GM18498 (cell line): ENCODE measurements around the gene VCL.
"Not testable (repeated sequence)": the region's sequence is repeated elsewhere in the genome, so short reads cannot be mapped to it uniquely, and the experiment has no call there.

Experiments used
- ATAC-seq: cut with Tn5 transposase; IDR thresholded peaks from one replicate; pipeline ENCODE4 v1.9.1; 2021; ENCODE audit warnings: mild to moderate bottlenecking, moderate library complexity; ENCODE audit not compliant: unreplicated experiment

The VCL gene

DNA sequence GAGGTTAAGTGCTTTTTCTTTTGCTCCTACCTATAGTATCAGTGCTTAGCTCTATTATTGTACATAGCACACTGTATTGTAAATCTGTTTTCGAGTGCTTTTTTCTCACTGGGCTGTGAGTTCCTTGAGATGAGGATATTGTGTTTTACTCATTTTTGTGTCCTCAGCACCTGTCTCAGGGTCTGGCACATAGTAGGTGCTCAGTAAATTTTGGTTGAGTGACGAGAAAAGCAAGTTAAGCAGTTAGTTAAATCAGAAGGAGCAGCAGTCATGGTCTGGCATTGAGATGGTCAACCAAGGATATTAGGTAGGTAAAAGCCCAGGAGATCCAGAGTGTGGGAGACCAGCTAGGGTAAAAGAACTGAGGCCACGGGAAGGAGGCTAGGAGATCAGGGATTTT, 101.5 kb downstream of the VCL start:
- no peak for ATAC-seq

DNA sequence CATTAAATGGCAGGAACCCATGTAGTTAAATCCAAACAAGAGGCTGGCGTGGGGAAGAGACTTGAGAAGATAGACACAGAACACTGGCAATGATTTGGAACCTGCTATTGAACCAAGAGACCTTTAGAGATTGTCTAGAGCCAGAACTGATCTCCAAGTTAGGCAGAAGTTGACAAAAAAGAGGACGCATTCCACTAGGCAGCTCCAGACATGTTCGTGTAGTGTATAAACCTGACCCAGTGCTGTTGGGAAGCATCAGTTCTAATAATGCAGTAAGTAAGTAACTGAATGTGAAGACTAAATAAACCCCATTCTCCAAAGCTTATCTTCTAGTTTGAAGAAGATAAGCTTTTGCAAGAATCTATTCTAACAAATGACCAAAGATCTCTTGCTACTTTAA, 101.9 kb downstream of the VCL start:
- ATAC-seq, result no peak

DNA sequence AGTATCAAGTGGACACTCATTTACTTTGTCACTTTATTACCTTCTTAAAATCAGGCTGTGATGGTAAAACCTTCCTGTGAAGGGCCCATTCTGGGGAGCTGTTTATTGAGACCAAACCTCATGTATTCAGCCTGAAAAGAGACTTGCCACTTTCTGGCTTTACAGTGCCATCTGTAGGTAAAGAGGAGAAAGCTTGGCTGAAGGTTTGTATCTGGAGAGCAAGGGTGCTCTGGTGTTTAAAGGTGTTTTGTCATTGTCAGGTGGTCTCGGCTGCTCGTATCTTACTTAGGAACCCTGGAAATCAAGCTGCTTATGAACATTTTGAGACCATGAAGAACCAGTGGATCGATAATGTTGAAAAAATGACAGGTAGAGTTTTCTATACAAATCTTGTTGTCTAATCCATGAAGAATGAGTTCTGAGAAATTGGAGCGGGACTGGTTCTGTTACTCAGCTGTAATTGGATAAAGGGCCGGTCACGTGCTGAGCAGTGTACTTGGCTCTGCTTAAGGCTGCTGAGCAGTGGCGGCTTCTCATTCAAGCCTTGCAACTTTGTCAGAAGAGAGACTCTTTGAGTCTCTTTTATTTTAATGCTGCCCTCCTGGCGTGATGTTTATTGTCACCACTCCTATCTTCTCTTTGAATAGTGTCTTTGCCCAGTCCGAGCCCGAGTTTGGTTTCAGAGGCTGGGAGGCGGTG, 105.8 kb downstream of the VCL start:
- ATAC-seq, result no peak

DNA sequence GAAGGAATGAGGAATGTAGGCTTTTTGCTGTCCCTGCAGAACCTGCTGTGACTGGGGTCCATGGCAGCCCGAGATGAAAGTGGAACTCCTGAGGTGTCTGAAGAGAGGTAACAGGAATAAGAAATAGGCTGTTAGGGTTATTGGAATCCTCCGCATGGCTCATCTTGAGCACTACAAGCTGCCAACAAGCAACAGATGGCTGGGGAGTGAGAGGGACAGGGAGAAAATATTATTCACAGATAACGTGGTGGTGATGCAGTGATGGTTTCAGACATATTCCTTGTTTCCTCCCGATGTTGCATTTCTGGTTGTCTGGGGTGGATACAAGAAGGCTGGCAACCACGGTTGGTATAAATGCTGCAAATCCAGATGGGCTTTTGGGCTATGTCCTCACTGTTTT, 106.6 kb downstream of the VCL start:
- ATAC-seq, result no peak

DNA sequence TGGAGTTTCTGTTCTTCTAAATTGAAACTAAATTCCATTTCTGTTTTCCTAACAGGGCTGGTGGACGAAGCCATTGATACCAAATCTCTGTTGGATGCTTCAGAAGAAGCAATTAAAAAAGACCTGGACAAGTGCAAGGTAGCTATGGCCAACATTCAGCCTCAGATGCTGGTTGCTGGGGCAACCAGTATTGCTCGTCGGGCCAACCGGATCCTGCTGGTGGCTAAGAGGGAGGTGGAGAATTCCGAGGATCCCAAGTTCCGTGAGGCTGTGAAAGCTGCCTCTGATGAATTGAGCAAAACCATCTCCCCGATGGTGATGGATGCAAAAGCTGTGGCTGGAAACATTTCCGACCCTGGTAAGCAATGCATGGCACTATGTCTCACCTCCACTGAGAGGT, 107.1 kb downstream of the VCL start:
- ATAC-seq, result no peak

DNA sequence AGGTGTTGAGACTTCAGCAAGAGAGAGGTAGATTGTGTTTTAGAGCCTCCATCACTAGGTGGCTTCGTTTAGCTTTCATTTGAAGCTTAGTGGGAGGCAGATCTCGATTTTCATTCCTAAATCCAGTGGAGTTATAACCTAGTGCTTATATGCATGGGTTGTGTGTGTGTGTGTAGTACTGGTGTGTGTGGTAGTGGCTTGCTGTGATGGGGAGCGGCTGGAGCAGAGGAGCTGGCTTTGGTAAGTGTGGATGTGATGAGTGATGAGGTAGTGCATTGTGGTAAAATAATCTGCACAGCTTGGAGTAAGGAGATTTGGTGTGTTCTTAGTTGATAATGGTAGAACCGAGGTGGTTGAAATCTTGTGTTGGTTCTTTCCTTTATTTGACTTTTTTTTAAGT, 109.5 kb downstream of the VCL start:
- ATAC-seq, result no peak

DNA sequence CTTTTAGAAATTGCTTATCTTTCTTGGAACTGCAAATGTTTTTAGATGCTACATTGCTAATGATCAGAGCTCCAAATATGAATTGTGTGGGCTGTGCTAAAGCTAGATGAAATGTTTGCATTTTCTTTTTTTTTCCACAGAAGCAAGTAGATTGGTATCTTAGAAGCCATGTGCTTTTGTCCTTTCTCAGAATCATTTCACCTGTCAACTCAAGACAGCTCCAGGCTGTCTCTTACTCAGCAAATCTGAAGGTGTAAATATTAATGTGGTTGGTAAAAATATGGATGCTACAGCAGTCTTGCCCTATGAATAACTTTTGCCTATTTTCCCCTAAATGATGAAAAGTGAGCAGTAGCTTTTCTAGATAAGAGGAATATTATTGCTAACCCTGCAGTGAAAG, 111.5 kb downstream of the VCL start:
- ATAC-seq, result no peak

DNA sequence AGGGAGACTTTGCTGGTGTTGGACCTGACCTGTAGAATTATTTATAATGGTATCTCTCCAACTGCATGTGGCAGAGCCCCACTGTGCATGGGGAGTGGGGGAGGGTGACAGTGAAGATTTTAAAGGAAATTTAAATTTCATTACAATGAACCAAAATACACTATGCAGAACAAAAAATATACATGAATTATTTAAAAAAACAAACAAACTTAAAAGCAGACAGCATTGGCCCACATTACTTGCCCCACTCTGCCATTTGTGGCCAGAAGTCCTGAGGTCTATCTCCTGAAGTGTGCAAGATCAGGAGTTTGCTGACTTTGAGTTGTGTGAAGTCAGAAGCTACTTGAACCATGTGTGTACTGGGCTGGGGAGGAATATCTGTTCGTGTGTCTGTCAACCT, 112.2 kb downstream of the VCL start:
- ATAC-seq, result no peak

DNA sequence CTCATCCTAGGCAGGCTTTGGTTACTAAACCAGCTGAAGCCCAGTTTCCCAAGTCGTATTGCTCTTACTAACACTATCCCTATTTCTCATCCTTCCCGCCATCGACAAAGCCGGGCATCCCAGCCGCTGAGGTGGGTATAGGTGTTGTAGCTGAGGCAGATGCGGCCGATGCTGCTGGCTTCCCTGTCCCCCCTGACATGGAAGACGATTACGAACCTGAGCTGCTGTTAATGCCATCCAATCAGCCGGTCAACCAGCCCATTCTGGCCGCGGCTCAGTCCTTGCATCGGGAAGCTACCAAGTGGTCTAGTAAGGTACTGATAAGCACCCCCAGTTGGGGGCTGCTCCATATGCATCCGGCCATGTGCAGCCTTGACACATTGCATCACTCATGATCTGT, 113.9 kb downstream of the VCL start:
- ATAC-seq, result no peak

DNA sequence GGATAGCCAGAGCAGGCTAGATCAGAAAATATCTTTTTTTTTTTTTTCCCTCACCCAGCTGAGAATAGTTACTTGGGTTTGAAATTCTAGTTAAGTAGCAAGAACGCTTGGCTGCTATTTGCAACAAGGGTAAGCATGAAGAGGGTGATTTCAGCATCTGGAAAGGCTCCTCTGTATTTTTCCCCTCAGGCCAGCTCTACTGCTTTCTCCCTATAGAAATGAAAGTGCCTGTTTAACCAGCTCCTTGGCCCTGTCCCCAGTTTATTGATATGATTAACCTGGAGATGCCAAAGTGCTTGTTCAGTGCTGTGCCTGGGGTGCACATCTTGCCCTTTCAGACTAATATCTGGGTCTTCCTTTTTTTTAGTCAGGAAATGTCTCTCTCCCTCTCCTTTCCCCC, 115.6 kb downstream of the VCL start:
- no peak for ATAC-seq

DNA sequence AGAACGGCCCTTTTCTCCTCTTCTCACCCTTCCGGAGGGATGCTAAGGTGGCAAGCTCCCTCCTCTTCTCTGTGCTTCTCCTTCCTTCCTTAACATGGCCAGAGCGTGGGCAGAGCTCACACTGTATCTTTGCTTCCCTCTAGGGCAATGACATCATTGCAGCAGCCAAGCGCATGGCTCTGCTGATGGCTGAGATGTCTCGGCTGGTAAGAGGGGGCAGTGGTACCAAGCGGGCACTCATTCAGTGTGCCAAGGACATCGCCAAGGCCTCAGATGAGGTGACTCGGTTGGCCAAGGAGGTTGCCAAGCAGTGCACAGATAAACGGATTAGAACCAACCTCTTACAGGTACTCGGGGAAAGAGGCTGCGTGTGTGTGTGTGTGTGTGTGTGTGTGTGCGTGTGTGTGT, 116.1 kb downstream of the VCL start:
- no peak for ATAC-seq

DNA sequence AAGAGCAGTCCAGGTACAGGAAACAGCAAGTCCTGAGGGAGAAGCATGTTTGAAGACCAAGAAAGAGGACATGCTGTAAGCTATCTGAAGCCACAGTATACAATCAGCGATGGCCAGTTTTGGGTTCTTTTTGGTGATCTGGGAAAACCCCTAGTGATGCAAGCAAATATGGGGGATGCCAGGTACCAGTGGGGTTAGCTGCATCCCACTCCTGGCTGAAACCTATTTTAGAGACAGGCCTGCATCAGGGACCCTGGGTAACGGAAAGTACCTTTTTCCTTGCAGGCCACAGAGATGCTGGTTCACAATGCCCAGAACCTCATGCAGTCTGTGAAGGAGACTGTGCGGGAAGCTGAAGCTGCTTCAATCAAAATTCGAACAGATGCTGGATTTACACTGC, 119.8 kb downstream of the VCL start:
- ATAC-seq, result no peak

DNA sequence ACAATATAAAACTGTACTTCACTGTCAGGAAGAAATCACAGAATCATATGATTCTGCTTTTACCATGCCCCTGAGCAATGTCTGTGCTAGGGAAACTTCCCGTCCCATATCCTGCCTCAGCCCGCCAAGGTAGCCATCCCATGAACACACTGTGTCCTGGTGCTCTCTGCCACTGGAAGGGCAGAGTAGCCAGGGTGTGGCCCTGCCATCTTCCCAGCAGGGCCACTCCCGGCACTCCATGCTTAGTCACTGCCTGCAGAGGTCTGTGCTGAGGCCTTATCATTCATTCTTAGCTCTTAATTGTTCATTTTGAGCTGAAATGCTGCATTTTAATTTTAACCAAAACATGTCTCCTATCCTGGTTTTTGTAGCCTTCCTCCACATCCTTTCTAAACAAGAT, 120.9 kb downstream of the VCL start:
- ATAC-seq, result no peak

DNA sequence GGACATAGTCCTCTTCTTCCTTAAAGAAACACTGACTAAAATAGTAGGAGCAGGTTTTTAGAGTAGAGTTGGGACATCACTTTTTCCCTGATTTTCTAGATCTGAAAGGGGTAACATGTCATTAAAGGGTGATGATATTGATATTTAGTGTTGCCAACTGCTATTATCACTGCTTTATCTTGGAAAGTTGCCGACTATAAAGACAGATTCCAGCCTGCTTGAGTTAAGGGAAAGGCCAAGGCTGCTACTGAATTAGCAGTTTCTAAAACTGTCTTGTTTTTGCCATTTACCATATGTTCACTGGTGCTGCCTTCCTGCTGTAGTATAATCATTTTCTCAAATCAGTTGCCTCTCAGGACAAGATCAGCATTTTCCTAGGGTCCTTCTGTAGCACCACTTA, 123.0 kb downstream of the VCL start:
- ATAC-seq, result no peak

DNA sequence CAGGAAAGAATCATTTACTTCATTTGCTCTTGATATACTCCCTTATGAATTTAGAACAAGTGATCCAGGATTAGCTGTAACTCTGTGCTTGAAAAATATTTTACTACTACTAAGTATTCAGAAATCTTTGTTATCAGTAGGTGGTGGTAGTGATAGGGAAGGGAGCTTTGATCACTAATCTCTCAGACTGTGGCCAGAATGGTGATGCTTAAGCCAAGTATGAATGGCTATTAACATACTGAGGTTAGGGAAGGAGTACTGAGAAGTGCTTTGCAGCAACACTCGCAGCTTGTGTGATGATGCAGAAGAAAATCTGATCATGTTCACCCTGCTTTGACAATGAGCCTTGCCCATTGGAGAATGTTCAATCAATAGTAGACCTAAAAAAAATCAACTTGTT, 123.5 kb downstream of the VCL start:
- no peak for ATAC-seq

DNA sequence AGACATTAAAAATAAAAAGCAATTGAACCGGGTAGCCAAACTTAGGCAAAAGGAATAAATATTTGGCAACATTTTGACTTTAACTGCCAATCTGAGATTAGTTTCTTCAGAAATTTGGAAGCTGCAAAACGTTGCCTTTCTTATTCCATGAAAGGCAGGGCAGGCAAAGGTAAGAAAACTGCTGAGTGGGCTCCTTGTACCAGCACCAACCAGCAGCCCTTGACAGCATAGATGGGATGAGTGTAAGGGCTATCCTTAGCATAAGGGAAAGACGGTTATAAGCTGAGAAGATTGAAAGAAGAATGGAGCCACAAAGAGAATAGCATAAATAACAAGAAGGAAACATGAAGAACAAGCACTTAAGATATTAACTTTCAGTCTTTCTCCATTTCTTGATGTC, 124.1 kb downstream of the VCL start:
- ATAC-seq, result no peak

DNA sequence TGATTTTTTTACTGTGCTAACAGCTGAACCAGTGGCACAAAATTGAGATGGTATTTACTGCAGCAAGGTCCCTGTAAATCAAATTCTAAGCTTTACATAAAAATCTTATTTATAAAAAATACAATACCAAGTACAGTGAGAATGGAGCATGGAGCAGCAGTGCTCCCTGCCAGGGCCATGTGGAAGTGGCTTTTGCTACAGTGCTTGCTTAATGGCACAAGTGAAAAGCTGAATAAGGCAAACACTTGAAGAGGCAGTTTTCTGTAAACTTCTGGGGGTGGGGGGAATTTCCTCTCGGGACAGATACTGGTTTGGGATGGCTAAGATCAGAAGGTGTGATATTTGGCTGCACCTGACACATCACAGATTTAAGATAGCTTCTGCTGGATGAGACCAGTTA, 125.2 kb downstream of the VCL start:
- ATAC-seq, result no peak

DNA sequence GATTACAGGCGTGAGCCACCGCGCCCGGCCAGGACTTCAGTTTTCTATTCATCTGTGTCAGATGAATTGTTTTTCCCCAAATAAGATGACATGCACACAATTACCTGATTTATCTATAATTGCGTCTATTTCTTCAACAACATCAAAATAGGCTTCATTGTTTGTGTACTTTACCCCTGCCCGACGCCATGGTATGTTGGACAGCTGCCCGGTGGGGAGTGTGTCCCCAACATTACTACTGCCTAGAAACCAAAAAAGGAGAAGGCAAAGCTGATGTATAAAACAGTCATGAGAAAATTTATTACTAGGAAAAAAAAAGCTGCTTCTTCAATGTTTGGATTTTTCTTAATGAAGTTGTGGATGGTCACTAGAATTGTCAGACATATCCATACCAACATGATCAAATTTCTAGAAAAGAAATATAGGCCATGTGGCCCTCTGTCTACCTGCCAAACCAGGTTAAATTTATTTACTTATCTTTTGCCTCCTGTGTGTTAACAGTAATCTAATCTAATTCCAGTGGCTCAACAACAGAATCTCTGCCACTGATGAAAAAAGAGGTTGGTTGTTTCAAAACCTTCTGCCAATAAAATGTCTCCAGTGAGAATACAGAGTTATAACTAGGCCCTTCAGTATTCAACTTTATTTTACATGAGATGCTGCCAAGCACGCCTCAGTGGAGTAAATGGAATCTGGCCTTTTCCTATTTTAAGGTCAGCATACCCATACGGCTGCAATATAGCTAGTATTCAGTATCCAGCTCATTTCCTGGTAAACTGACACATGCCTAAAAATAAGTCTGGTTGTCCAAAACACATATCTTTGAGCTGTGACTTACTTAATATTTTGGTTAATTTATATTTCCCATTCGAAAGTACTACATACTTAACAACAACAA, 136.3 kb downstream of the VCL start:
- no peak for ATAC-seq

DNA sequence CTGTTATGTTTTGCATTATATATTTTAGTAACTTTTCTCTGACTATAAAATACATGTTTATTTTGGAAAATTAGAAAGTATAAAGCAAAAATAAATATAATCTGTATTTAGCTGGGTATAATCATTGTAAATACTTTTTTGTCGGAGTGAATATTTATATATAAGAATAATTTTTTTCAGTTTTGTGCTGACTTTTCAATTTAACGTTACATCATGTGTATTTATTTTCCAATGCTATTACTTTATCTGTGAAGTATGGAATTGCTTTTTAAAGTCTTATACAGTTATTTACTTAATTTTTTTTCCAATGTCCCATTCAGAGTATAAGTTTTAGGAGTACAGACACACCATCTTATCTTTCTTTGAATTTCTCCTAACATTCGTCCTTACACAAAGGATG, 137.5 kb downstream of the VCL start:
- no peak for ATAC-seq

DNA sequence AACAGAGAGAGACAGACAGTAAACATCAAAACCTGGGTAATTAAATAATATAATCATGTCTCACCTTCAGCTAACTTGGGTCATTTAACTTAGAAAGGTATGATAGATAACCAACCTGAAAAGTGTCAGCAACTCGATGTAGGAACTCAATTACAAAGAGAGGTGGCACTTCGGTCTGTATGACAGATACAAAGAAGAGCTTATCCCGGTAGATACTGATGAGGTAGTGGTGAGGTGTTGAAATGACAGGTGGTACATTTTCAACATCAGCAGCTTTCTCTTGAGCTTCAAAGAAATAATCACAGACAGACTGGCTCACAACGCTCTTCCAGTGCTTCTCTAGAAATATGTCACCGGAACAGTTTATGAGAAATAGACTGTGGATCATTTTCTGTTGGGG, 140.1 kb downstream of the VCL start:
- no peak for ATAC-seq

DNA sequence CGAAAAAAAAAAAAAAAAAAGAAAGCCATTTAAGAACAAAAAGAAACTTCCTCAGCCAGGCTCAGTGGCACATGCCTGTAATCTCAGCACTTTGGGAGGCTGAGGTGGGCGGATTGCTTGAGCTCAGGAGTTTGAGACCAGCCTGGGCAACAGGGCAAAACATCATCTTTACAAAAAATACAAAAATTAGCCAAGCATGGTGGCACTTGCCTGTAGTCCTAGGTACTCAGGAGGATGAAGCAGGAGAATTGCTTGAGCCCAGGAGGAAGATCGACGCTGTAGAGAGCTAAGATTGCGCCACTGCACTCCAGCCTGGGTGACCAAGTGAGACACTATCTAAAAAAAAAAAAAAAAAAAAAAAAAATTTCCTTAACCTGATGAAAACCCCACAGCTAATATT, 140.7 kb downstream of the VCL start:
- not testable (repeated sequence) for ATAC-seq

DNA sequence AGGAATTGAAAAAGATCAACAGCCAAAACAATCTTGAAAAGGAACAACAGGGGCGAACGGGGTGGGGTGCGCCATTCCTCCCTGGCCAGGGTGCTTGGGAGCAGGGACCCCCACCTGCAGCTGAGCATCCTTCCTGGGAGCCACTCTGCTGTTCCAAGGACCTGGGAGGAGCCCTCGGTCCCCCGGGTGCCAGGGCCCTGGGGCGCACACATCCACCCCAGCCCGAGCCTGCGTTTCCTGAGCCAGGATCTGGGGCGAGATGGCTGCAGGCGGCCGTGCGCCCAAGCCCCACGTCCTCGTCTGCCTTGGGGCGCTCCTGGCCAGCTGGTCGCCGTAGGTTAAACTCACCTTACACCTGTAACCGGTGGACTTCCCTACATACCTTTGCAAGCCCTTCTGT, 142.1 kb downstream of the VCL start:
- no peak for ATAC-seq

DNA sequence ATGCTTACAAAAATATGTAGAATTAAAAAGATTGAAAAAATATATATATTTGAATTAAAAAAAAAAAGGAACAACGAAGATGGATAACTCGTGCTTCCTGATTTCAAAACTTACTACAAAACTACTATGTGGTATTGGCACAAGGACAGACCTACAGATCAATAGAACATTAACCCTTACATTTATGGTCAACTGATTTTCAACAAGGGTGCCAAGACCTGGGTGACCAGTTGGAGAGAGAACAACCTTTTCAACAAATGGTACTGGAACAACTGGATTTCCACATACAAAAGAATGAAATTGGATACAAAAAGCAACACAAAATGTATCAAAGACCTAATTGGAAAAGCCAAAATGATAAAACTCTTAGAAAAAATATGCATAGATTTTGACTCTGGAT, 142.6 kb downstream of the VCL start:
- no peak for ATAC-seq
